ENCODE results near the gene CEBPA. TPM values are rescaled to one million over a fixed set of nuclear protein-coding genes. Genes with fewer than 3 reads are reported as not detected.

Gene CEBPA
- total and polyA plus RNA-seq, 10 donors, result 7.4 to 27.7 (median 18.0) TPM

GRCh38 chr19:33278023-33278402, 24.3 kb downstream of the CEBPA start:
- peaks cover 0 to 14% (median 0%) of the 10 kb centered on the region in 7 donors for H3K27me3 ChIP-seq (replicated peaks in 1 of 7)
- no peak overlapping the region for H3K4me3 ChIP-seq
- H3K9me3 ChIP-seq, result no peaks in the 10 kb centered on the region
- intact Hi-C loops (cut with DNase I; ENCODE audit: low total_unique reads), result no loop called here
- peaks cover 0 to 61% (median 25%) of the 10 kb centered on the region in 6 donors for H3K4me1 ChIP-seq
- H3K36me3 ChIP-seq, result no peaks in the 10 kb centered on the region
- 67 to 88% (median 83%) methylated on average over 4 of the region's 4 CpGs for WGBS, 5 donors
- DNase-seq, result peak; percentile 66
- no peak for TF ChIP-seq POLR2A (IDR thresholded peaks at IDR 0.05)
- TF ChIP-seq POLR2AphosphoS5 (IDR thresholded peaks at IDR 0.05), result no peak
- TF ChIP-seq CTCF (IDR thresholded peaks at IDR 0.05 in 8 of 11, conservative IDR thresholded peaks at IDR 0.05 in 3 of 11), result no peak
- peak overlapping the region in 5 of 8 donors; percentile 32 to 81 (median 55) for H3K27ac ChIP-seq

GRCh38 chr19:33277434-33277833, 24.9 kb downstream of the CEBPA start:
- no peak overlapping the region for H3K4me3 ChIP-seq
- peak; percentile 63 for DNase-seq
- no peak for TF ChIP-seq CTCF (IDR thresholded peaks at IDR 0.05 in 8 of 11, conservative IDR thresholded peaks at IDR 0.05 in 3 of 11)
- TF ChIP-seq POLR2AphosphoS5 (IDR thresholded peaks at IDR 0.05), result no peak
- no peak for TF ChIP-seq POLR2A (IDR thresholded peaks at IDR 0.05)
- peaks cover 0 to 14% (median 0%) of the 10 kb centered on the region in 7 donors for H3K27me3 ChIP-seq (replicated peaks in 1 of 7)
- H3K4me1 ChIP-seq, result peaks cover 0 to 64% (median 25%) of the 10 kb centered on the region in 6 donors
- H3K9me3 ChIP-seq, result no peaks in the 10 kb centered on the region
- intact Hi-C loops (cut with DNase I; ENCODE audit: low total_unique reads), result no loop called here
- 88 to 95% (median 93%) methylated on average over 12 of the region's 12 CpGs for WGBS, 5 donors
- H3K27ac ChIP-seq, result no peak overlapping the region
- H3K36me3 ChIP-seq, result no peaks in the 10 kb centered on the region

GRCh38 chr19:33275933-33276619, 26.3 kb downstream of the CEBPA start:
- DNase-seq, result peak; percentile 54
- no peaks in the 10 kb centered on the region for H3K36me3 ChIP-seq
- peaks cover 0 to 57% (median 25%) of the 10 kb centered on the region in 6 donors for H3K4me1 ChIP-seq
- H3K4me3 ChIP-seq, result no peak overlapping the region
- TF ChIP-seq POLR2AphosphoS5 (IDR thresholded peaks at IDR 0.05), result no peak
- H3K27ac ChIP-seq, result no peak overlapping the region
- peaks cover 0 to 9% (median 0%) of the 10 kb centered on the region in 7 donors for H3K27me3 ChIP-seq (replicated peaks in 1 of 7)
- intact Hi-C loops (cut with DNase I; ENCODE audit: low total_unique reads), result no loop called here
- WGBS, 5 donors, result 92 to 97% (median 93%) methylated on average over 16 to 19 of the region's 19 CpGs
- no peaks in the 10 kb centered on the region for H3K9me3 ChIP-seq

- Histone ChIP-seq H3K27ac (no peak overlapping the region), H3K36me3 (no peaks in the 10 kb centered on the region), H3K4me1 (peaks cover 0 to 51% (median 25%) of the 10 kb centered on the region in 6 donors), H3K9me3 (no peaks in the 10 kb centered on the region), H3K4me3 (no peak overlapping the region), H3K27me3 (replicated peaks in 1 of 7) (peaks cover 0 to 5% (median 0%) of the 10 kb centered on the region in 7 donors)
- WGBS, 5 donors, result 84 to 100% (median 85%) methylated on average over 1 to 5 of the region's 5 CpGs
- TF ChIP-seq CTCF (IDR thresholded peaks at IDR 0.05 in 8 of 11, conservative IDR thresholded peaks at IDR 0.05 in 3 of 11), result no peak
- TF ChIP-seq POLR2AphosphoS5 (IDR thresholded peaks at IDR 0.05), result no peak
- TF ChIP-seq POLR2A (IDR thresholded peaks at IDR 0.05), result no peak
- DNase-seq, result peak; percentile 67
- intact Hi-C loops (cut with DNase I; ENCODE audit: low total_unique reads), result no loop called here
Observed at GRCh38 chr19:33275559-33275932, 26.8 kb downstream of the CEBPA start.

Data from spleen (tissue), 11 donors.